GM13977 (cell line): ENCODE data around the gene TTC7B.

Experiments
- DNase-seq: peaks from one replicate; pipeline ENCODE4 v3.0.0; 2012; ENCODE audit warnings: low spot score
- in situ Hi-C: fragments of 300-500 bp; cut with MboI; formaldehyde crosslinking; loops from one replicate; pipeline ENCODE4 v1.12.0; 2022; ENCODE audit warnings: low sequenced_read_pairs, low pct_unique_long_range_greater_than_20kb, mixed read lengths, inconsistent platforms; ENCODE audit not compliant: unreplicated experiment
- TF ChIP-seq, protein P1 (sequence below): IDR thresholded peaks from 2 replicates; pipeline ENCODE4 v1.5.1; 2012; ENCODE audit warnings: mild to moderate bottlenecking, control low read depth; ENCODE audit not compliant: insufficient read depth; ENCODE audit errors: extremely low read depth, missing control alignments

Gene TTC7B

GRCh38 chr14:90602088-90602687 is 214.0 kb downstream of the TTC7B start:
- DNase-seq: no peak
- in situ Hi-C loops: no loop called here
- TF ChIP-seq, protein P1, sequence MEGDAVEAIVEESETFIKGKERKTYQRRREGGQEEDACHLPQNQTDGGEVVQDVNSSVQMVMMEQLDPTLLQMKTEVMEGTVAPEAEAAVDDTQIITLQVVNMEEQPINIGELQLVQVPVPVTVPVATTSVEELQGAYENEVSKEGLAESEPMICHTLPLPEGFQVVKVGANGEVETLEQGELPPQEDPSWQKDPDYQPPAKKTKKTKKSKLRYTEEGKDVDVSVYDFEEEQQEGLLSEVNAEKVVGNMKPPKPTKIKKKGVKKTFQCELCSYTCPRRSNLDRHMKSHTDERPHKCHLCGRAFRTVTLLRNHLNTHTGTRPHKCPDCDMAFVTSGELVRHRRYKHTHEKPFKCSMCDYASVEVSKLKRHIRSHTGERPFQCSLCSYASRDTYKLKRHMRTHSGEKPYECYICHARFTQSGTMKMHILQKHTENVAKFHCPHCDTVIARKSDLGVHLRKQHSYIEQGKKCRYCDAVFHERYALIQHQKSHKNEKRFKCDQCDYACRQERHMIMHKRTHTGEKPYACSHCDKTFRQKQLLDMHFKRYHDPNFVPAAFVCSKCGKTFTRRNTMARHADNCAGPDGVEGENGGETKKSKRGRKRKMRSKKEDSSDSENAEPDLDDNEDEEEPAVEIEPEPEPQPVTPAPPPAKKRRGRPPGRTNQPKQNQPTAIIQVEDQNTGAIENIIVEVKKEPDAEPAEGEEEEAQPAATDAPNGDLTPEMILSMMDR: no peak

GRCh38 chr14:90601563-90601962 is 214.7 kb downstream of the TTC7B start:
- DNase-seq: no peak
- TF ChIP-seq, protein P1: no peak
- in situ Hi-C loops: no loop called here

DNA sequence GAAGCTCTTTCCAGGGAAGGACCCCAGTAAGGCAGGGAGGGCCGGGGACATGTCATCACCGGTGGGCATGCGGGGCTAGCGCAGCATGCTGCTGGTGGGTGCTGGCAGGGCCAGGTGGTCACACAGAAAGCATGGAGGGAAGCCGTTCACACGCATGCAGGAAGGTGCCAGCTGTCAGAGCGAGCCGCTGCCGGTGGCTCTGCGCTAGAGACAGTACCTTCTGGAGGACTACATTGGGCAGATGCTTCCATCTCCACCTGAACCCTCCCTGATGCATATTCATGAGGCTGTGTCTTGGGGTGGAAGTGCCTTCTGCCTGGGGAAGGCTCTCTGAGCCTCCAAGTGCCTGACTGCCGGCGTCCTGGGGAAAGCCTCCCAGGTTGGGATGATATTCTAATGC is 215.6 kb downstream of the TTC7B start:
- TF ChIP-seq, protein P1: no peak
- in situ Hi-C loops: no loop called here
- DNase-seq: no peak

DNA sequence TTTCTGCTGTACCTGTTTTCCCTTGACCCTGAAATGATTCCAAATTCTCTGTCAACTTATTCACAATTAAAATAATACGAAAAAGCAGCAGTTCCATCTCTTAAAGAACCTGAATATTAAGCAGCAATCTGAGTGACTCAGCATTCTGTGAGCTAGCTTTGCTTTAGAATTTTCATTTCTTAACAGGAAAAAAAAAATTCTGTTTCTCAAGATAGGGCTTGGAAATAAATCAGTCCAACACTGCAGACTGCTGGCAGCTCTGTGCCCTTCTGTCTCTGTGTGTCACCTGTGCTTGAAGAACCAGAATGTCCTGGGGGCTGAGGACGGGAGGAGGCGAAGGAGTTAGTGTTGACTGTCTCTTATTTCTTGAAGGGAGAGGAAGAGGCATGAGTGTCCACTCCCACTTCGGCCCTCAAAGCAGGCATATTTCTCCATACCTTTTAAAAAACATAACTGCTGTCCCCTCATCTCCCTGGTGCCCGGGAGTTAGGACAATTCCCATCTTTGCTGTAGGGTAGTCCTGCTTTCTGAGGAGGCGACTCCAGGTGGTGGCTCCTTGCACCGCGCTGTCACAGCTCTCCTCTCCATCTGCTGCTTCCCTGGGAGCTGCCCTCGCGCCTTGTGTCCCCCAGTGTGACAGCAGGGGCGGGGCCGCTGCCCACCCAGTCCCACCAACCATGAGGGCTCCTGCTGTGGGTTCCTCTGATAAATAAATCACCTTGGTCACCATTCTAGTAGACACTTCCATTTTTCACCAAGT is 216.3 kb downstream of the TTC7B start:
- no peak for DNase-seq
- TF ChIP-seq, protein P1: no peak
- in situ Hi-C loops: no loop called here

DNA sequence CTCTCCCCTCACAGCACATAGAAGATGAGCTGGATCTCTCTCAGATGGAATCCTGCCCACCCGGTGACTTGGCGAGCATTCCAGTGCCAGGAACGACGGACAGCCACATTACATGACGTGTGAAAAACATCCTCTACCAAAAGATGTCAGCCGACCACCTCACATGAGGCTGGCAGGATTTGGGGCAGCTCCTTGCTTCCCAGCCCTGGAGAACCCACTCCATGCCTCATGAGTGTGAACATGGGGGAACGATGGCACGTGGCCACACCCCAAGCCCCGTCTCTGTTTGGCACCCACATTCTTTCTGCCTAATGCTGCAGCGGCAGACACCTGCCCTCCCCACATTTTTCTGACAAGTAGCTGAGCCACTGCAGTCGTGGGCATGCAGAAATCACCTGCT is 216.9 kb downstream of the TTC7B start:
- in situ Hi-C loops: no loop called here
- DNase-seq: no peak
- TF ChIP-seq, protein P1: no peak

DNA sequence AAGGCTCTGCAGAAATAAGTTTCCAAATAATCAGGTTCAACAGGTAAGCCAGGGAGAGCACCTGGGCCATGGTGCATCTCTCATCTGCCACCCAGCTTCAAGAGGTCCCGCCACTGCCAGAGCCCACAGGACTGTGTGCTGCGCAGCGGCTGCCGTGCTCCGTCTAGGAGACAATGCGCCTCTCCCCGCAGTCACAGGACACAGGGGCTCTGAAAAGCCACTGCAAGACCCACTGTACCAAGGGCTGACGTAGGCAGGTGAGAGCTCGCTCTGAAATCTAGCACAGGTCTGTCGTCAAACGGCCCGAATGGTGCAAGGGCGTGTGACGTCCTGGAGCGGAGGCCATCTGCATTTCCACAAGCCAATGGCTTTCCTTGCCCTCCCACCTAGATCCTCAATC is 218.3 kb downstream of the TTC7B start:
- TF ChIP-seq, protein P1: no peak
- DNase-seq: no peak
- in situ Hi-C loops: no loop called here
